OCI-LY7 (cell line): Measurements from ENCODE around the gene SPATA32. TPM values are rescaled to one million over a fixed set of nuclear protein-coding genes. Genes with fewer than 3 reads are reported as not detected.

Source experiments
- BruUV-seq: library from RNA; stranded (reverse); fragments of 400-500 nt; replicated peaks from 2 replicates; lab custom pipeline; 2021; lab: Mats Ljungman, UMichigan
- CTCF ChIA-PET: fragments of 300-600 bp; sonication (Branson Sonifier 250); formaldehyde crosslinking; loops from one replicate; lab custom pipeline; 2022; ENCODE audit warnings: antibody characterized with exemption; ENCODE audit not compliant: unreplicated experiment; lab: Charles Lee
- POLR2A ChIA-PET: fragments of 300-600 bp; sonication (Branson Sonifier 250); formaldehyde crosslinking; loops from one replicate; lab custom pipeline; 2022; ENCODE audit warnings: antibody characterized with exemption; lab: Charles Lee
- DNase-seq: peaks from one replicate; pipeline ENCODE4 v3.0.0-alpha.2; 2015; ENCODE audit warnings: low spot score
- H2AFZ ChIP-seq: fragments of 200-600 bp; sonication (generic), shearing (Covaris generic); 2 replicates; pipeline ENCODE4 v1.6.1; 2014; ENCODE audit warnings: mild to moderate bottlenecking, antibody characterized with exemption, low read length, moderate library complexity
- H3K27ac ChIP-seq: fragments of 200-600 bp; sonication (generic); 2 replicates; pipeline ENCODE4 v1.5.1; 2014; ENCODE audit warnings: mixed run types, low read depth, mild to moderate bottlenecking, moderate library complexity, low read length, inconsistent platforms; ENCODE audit not compliant: poor library complexity, severe bottlenecking
- H3K36me3 ChIP-seq: fragments of 200-600 bp; sonication (generic); 2 replicates; pipeline ENCODE4 v1.6.1; 2014; ENCODE audit warnings: mild to moderate bottlenecking, antibody characterized with exemption, low read length, moderate library complexity, mixed read lengths; ENCODE audit not compliant: insufficient read depth
- H3K4me1 ChIP-seq: fragments of 200-600 bp; sonication (generic); 2 replicates; pipeline ENCODE4 v1.5.1; 2014; ENCODE audit warnings: mild to moderate bottlenecking, low read length; ENCODE audit not compliant: insufficient read depth, poor library complexity, severe bottlenecking
- H3K4me2 ChIP-seq: fragments of 200-600 bp; sonication (generic); 2 replicates; pipeline ENCODE4 v1.6.1; 2014; ENCODE audit warnings: mild to moderate bottlenecking, low read length
- H3K4me3 ChIP-seq: fragments of 200-600 bp; sonication (generic); 2 replicates; pipeline ENCODE4 v1.5.1; 2014; ENCODE audit warnings: mild to moderate bottlenecking, low read depth, low read length; ENCODE audit not compliant: poor library complexity, severe bottlenecking
- H3K79me2 ChIP-seq: fragments of 200-600 bp; sonication (generic); 2 replicates; pipeline ENCODE4 v1.6.1; 2016; ENCODE audit warnings: low read depth, mild to moderate bottlenecking, low read length, moderate library complexity, mixed read lengths; ENCODE audit not compliant: insufficient read depth
- H3K9me2 ChIP-seq: fragments of 200-600 bp; sonication (generic); 2 replicates; pipeline ENCODE4 v1.6.1; 2016; ENCODE audit warnings: mild to moderate bottlenecking, low read length, mixed read lengths; ENCODE audit not compliant: insufficient read depth
- H3K9me3 ChIP-seq: fragments of 200-600 bp; sonication (generic); 2 replicates; pipeline ENCODE4 v1.6.1; 2014; ENCODE audit warnings: mild to moderate bottlenecking, mixed run types, low read length, mixed read lengths
- H4K20me1 ChIP-seq: fragments of 200-600 bp; sonication (generic); 2 replicates; pipeline ENCODE4 v1.6.1; 2014; ENCODE audit warnings: mild to moderate bottlenecking, antibody characterized with exemption, low read length, moderate library complexity, mixed read lengths; ENCODE audit not compliant: insufficient read depth
- EZH2phosphoT487 ChIP-seq: fragments of 200-600 bp; sonication (generic); IDR thresholded peaks from 2 replicates; pipeline ENCODE4 v1.6.1; 2018; ENCODE audit warnings: low read depth, borderline replicate concordance, mild to moderate bottlenecking, mixed run types, antibody characterized with exemption, low read length, moderate library complexity, mixed read lengths
- intact Hi-C: fragments of 100-400 bp; cut with micrococcal nuclease; formaldehyde crosslinking; loops from one replicate; pipeline ENCODE4 v1.10.0; 2022; ENCODE audit not compliant: unreplicated experiment
- total RNA-seq, 2 experiments: library from RNA; depleted of rRNA in 1 of 2; stranded (reverse); fragments of >200 nt in 1 of 2; shearing (Covaris generic) in 1 of 2; gene quantifications; 2 replicates each; pipeline ENCODE4 v1.2.3, GENCODE V29; 2014 to 2022
- TF ChIP-seq, protein P1 (sequence below): fragments of 200-600 bp; sonication (generic); conservative IDR thresholded peaks from 2 replicates; pipeline ENCODE4 v1.5.1; 2014; ENCODE audit warnings: mild to moderate bottlenecking, antibody characterized with exemption, low read length, moderate library complexity, mixed read lengths

SPATA32 gene
- total RNA-seq, 2 experiments from 2014 or later = not detected

DNA sequence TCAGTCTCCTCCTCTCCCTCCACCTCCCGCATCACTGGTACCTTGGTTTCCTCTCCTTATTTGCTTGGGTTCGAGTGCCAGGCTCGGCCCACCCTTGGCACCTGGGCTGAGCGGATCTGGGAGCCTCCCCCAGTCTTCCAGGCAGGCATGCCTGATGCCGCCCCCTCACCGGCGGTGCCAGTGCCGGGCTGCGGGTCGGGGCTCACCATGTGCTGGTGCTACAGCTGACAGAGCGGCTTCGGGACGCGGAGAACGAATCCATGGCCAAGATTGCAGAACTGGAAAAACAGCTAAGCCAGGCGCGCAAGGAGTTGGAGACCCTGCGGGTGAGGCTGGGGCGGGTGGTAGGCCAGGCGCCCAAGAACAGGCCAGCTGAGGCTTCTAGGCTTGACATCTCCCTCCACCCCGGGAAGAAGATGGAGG lies 21.0 kb downstream of the SPATA32 start:
- H3K4me3 ChIP-seq = no peak overlapping the region
- H3K79me2 ChIP-seq = no peaks in the 10 kb centered on the region
- no peaks in the 10 kb centered on the region for H3K4me1 ChIP-seq
- H3K9me3 ChIP-seq = no peaks in the 10 kb centered on the region
- no peak for TF ChIP-seq EZH2phosphoT487
- TF ChIP-seq, protein P1, sequence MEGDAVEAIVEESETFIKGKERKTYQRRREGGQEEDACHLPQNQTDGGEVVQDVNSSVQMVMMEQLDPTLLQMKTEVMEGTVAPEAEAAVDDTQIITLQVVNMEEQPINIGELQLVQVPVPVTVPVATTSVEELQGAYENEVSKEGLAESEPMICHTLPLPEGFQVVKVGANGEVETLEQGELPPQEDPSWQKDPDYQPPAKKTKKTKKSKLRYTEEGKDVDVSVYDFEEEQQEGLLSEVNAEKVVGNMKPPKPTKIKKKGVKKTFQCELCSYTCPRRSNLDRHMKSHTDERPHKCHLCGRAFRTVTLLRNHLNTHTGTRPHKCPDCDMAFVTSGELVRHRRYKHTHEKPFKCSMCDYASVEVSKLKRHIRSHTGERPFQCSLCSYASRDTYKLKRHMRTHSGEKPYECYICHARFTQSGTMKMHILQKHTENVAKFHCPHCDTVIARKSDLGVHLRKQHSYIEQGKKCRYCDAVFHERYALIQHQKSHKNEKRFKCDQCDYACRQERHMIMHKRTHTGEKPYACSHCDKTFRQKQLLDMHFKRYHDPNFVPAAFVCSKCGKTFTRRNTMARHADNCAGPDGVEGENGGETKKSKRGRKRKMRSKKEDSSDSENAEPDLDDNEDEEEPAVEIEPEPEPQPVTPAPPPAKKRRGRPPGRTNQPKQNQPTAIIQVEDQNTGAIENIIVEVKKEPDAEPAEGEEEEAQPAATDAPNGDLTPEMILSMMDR = no peak
- no peaks in the 10 kb centered on the region for H3K9me2 ChIP-seq
- no TSS peak for BruUV-seq
- H3K27ac ChIP-seq = no peak overlapping the region
- intact Hi-C loops = no loop called here
- H4K20me1 ChIP-seq = no peaks in the 10 kb centered on the region
- ChIA-PET POLR2A (no interaction called here), CTCF (no interaction called here)
- no peak for DNase-seq
- H3K36me3 ChIP-seq = peaks cover 86% of the 10 kb centered on the region
- H2AFZ ChIP-seq = no peak overlapping the region
- no peak overlapping the region for H3K4me2 ChIP-seq

DNA sequence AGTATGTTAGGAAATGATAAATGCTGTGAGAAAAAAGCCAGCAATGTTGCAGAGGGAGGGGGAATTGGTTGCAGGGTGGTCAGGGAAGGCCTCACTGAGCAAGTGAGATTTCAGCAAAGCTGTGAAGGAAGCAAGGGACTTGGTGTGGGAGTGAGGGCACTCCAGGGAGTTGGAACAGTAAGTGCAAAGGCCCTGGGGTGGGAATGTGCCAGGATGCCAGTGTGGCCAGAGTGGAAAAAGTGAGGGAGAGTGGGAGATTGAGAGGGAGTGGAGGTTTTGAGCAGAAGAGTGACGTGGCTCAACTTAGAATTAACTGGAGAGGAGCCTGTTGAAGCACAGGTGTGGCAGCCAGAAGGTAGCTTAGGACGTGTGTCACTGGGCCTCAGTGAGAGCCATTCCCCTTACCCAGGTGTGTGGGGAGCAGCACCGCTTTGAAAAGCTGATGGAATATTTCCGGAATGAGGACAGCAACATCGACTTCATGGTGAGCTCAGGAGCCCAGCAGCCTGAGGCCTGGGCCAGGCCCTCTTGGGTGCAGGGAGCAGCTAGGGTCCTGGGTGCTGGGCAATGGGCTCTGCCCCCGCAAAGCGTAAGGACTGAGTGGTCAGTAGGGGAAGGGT lies 23.6 kb downstream of the SPATA32 start:
- intact Hi-C loops = no loop called here
- no peak overlapping the region for H3K27ac ChIP-seq
- H3K9me2 ChIP-seq = no peaks in the 10 kb centered on the region
- no peak for DNase-seq
- POLR2A ChIA-PET = interaction anchor here (0.6 kb wide), 1 partner anchor 509 kb away, joined by 3 read pairs; no protein-coding TSS in a partner anchor
- BruUV-seq = no TSS peak
- no peak overlapping the region for H3K4me2 ChIP-seq
- H3K79me2 ChIP-seq = no peaks in the 10 kb centered on the region
- CTCF ChIA-PET = no interaction called here
- peaks cover 68% of the 10 kb centered on the region for H3K36me3 ChIP-seq
- H4K20me1 ChIP-seq = no peaks in the 10 kb centered on the region; the same call in 1 of the 2 replicates
- H3K4me3 ChIP-seq = no peak overlapping the region
- TF ChIP-seq, protein P1 = no peak
- TF ChIP-seq EZH2phosphoT487 = no peak
- H3K9me3 ChIP-seq = no peaks in the 10 kb centered on the region
- H3K4me1 ChIP-seq = peaks cover 9% of the 10 kb centered on the region
- H2AFZ ChIP-seq = no peak overlapping the region

DNA sequence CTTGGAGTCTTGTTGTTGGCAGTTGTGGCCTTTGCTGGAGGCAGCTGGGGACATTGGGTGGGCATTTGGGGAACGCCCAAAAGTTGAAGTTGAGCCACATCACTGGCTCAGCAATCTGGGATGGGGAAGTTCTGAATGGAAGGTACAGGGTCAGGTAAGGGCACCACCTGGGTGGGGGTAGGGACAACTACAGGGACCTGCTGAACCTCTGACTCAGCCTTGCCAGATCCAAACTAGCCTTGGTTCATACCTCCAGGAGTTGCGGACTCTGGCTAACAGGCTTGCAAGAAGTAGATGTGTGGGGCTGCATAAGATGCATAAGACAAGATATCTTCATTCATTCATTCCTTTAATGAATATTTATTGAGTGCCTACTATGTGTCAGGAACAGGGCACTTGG lies 24.2 kb downstream of the SPATA32 start:
- H3K27ac ChIP-seq = no peak overlapping the region
- H3K4me3 ChIP-seq = no peak overlapping the region
- BruUV-seq = no TSS peak
- no peaks in the 10 kb centered on the region; the same call in 1 of the 2 replicates for H4K20me1 ChIP-seq
- H3K4me1 ChIP-seq = peaks cover 9% of the 10 kb centered on the region
- intact Hi-C loops = no loop called here
- no peak for TF ChIP-seq EZH2phosphoT487
- TF ChIP-seq, protein P1 = no peak
- H3K9me3 ChIP-seq = no peaks in the 10 kb centered on the region
- no peak overlapping the region for H3K4me2 ChIP-seq
- DNase-seq = no peak
- no peaks in the 10 kb centered on the region for H3K79me2 ChIP-seq
- H3K36me3 ChIP-seq = peaks cover 62% of the 10 kb centered on the region
- H2AFZ ChIP-seq = no peak overlapping the region
- CTCF ChIA-PET = no interaction called here
- POLR2A ChIA-PET = no interaction called here
- H3K9me2 ChIP-seq = no peaks in the 10 kb centered on the region
